GM18505 (cell line): Measurements from ENCODE around the gene ABHD10.
A peak's percentile ranks its signal among the peaks of the same experiment; 100 is the strongest.

Experiments used
- ATAC-seq: cut with Tn5 transposase; IDR thresholded peaks from one replicate; pipeline ENCODE4 v1.9.1; 2021; ENCODE audit not compliant: unreplicated experiment
- POLR2A ChIP-seq: IDR thresholded peaks from 4 replicates; pipeline ENCODE4 v1.6.1; 2011; ENCODE audit warnings: borderline replicate concordance; ENCODE audit not compliant: insufficient read depth, insufficient read length; ENCODE audit errors: extremely low read depth

ABHD10 gene

DNA sequence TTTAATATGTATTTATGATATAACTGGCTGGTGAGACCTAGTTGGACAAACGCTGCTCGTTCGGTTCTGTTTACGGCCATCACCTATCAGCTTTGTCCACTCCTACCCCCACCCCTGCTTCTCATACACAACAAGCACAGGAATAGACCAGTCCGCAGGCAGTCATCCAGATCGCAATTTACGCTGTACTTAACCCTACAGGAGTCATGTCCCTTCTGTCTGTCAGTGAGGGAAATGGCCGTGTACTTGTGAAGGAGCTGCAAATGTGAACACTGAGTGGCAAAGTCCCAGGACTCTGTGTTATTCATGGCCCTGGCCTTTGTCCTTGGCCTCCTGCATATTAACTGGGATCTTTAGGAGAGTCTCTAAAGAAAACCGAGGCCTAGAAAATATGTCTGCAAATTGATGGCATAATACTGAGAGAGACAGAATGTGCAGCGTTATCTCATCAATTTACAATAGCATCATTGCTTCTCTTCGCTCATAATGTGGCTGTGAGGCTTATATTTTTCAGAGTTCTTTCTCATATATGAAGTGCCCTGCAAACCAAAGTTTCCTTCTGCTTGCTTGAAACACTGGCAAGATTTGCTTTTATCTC is 7.2 kb upstream of the ABHD10 start:
- no peak for TF ChIP-seq POLR2A
- ATAC-seq: no peak

DNA sequence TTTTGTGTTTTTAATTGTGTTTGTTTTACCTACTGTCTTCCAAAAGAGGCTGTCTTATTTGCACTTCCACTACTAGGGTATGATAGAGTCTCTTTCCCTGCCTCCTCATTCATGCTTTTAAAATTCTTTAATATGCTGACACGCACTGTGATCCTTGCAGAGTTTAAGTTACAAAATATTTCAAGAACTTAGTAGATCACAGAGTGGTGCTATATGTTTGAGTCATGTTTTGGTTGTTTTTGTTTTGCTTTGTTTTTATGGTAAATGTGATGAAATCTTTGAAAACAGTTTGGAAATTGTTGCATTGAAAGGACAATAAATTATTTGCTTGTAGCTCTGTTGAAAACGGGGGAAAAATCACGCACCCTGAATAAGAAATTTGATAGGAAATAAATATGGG is 5.9 kb upstream of the ABHD10 start:
- no peak for TF ChIP-seq POLR2A
- ATAC-seq: no peak

DNA sequence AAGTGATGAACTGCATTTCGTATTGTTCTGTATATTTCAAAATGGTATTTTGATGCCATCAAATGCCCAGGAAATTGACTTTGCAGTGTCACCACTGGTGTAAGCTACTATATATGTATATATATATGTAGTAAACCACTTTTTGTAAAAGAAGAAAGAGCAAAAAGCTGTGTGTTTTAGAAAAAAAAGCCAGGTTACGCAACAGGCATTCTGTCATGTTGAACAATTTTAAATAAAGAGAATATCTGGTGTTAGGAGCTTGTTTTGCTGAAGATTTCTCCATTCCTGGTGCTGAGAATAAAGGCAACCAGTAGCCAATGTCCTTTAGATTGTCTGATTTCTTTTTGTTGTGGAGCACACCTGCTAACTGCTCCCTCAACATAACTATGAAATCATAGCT is 3.7 kb upstream of the ABHD10 start:
- no peak for ATAC-seq
- no peak for TF ChIP-seq POLR2A

DNA sequence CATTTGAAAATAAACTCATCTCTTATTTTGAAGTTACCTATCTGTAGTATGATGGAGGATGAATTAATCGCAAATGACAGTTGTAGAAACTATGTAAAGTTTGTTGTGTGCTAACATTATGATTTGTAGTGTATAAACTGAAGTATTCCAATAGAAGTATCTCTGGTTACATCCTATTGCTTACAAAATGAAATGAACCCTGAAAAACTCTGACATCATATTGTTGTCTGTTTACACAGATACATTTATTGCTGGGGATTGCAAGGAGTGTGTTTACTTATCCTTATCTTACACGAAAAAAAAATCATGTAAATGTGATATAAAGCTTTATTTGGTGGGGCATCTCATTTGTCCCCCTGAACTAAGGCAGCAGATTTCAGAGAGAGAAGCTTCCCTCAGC is 2.6 kb upstream of the ABHD10 start:
- ATAC-seq: no peak
- TF ChIP-seq POLR2A: no peak

DNA sequence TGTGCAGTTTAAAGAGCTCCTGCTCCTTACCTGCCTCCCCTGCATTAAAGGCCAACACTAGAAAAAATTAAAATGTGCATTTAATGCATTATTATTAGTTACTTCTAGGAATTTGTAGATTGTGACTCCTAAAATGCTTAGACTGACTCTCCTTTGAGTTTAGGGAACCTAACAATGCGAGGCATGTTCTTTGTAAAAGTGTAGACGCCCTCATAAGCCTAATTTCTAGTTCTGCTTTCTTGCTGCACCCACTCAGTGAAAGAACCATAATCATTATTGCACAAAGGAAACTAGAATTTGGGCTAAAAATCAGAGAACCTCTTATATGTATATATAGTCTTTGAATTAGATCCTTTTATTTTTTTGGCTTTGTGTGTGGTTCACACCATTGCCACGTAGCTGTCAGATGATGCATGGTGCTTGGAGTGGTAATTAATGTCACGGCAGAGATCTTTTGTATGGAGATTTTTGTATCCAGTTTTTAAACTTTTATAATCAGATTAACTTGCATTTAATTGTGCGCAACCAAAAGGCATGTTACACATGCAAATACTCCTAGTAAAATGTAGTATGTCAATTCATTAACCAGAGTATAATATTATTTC is 710 bp downstream of the ABHD10 start:
- ATAC-seq: peak; percentile 44
- no peak for TF ChIP-seq POLR2A

DNA sequence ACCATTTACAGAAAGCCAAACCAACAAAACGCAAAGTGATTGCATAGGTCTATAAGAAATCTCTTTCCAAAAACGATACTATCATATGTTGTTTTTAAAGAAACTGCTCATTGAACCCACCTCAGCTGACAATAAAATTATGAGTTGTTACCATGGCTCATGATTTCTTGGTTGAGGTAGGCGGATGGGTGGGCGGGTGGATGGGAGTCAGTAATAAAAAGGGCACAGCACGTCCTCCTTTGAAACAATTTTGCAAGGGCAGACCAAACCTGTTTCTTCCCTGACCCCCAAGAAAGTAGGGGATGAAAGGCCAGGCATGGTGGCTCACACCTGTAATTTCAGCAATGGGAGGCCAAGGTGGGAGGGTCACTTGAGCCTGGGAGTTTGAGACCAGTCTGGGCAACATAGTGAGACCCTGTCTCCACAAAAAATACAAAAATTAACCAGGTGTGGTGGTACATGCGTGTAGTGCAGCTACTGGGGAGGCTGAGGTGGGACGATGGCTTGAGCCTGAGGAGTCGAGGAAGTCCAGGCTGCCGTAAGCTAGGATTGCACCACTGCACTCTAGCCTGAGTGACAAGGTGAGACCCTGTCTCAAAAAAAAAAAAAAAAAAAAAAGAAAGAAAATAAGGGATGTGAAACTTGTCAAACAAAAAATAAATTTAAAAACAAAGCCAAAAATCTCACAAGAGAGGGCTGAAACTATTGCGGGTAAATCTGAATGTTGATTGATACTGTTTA is 2.1 kb downstream of the ABHD10 start:
- no peak for ATAC-seq
- TF ChIP-seq POLR2A: no peak

DNA sequence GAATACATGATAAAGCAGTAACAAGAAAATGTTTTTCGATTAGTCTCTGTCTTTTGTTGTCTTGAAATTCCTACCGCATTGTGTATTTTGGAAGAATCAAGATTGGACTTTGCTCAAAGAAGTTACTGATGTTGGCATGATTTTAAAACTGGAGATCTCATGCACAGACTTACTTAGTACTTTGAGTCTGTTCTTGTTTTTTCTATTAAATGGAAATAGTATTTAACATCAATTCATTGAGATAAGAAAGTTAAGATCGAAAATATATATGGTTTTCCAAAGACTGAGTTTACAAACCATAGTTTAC is 2.6 kb downstream of the ABHD10 start:
- ATAC-seq: no peak

DNA sequence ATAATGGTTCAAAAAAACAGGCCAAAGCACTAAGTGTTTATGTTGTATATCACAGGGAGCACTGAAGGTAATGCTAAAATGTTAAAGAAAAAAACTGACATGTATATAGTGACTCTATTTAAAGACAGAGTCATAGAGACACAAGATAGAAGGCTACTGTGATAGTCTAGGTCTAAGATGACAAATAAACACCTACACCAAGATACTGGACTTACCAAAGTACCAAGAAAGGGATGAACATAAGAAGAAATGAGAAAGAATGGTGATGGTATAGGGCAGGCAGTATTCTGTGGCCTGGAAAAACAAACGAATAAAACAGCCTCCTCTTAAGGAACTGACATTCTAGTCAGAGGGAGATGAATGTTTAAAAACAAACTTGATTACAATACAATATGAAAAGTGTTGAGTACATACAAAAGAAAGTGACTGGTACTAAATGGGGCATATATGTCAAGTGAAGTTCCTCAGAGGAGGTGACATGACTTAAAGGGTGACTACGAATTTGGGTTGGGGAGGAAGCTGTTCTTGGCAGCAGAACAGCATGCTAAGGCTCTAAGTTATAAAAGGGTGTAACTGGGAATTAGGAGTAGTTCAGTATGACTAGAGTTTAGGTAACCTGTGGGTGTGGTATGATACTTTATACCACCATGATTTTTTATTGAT is 5.9 kb downstream of the ABHD10 start:
- no peak for ATAC-seq
- no peak for TF ChIP-seq POLR2A

More for the DNA sequence above, 2.6 kb downstream of the ABHD10 start:
- TF ChIP-seq POLR2A: no peak

DNA sequence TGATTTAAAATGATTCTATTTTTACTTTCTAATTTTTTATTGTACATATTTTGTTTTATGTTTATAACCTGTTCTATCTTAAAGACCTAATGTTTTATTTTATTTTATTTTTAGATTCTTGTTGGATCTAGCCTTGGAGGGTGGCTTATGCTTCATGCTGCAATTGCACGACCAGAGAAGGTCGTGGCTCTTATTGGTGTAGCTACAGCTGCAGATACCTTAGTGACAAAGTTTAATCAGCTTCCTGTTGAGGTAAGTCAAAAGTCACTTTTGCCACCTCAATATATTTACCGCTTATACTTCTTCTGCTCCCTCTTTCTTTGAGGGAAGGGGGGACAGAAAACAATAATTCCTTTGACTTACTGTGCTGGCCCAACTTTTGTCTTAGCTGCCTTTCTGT is 8.0 kb downstream of the ABHD10 start:
- no peak for TF ChIP-seq POLR2A
- no peak for ATAC-seq

DNA sequence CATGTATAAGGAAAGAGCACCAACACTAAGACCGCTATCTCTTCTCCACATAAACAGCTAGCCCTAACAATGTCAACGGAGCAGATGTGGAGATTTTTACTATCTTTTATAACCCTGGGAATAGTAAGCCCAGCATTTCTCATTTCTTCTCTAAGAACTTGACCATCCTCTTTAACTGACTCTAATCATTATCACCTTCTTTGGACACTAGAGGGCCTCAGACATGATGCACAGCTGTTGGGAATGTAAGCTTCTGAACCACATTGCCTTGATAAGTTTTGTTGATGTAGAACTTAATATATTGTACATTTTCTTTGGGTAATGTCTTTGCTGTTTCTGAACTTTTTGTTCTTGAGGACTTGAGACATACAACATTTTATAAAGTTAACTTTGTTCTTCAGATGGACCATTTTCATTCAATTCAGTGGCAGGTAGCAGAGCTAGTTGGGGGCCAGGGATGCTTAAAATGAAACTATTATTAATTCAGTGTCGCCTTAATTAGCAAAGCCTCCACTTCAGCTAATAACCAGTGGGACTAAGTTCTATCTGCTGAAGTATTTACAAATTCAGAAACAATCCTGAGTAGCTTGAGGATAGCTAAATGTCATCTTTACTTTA is 10.3 kb downstream of the ABHD10 start:
- no peak for TF ChIP-seq POLR2A
- peak; percentile 90 for ATAC-seq

DNA sequence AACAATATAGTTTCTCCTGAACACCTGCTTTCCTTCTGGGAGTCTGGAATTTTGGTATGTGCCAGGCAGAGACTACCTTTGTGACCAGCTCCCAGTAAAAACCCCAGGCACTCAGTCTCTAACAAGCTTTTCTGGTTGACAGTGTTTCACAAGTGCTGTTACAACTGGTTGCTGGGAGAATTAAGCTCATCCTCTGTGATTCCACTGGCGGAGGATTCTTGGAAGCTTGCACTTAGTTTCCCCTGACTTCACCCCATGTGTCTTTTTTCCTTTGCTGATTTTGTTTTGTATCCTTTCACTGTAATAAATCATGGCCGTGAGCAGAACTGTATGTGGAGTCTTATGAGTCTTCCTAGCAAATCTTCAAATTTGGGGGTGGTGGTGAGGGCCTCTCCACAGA is 14.2 kb downstream of the ABHD10 start:
- no peak for TF ChIP-seq POLR2A
- no peak for ATAC-seq

DNA sequence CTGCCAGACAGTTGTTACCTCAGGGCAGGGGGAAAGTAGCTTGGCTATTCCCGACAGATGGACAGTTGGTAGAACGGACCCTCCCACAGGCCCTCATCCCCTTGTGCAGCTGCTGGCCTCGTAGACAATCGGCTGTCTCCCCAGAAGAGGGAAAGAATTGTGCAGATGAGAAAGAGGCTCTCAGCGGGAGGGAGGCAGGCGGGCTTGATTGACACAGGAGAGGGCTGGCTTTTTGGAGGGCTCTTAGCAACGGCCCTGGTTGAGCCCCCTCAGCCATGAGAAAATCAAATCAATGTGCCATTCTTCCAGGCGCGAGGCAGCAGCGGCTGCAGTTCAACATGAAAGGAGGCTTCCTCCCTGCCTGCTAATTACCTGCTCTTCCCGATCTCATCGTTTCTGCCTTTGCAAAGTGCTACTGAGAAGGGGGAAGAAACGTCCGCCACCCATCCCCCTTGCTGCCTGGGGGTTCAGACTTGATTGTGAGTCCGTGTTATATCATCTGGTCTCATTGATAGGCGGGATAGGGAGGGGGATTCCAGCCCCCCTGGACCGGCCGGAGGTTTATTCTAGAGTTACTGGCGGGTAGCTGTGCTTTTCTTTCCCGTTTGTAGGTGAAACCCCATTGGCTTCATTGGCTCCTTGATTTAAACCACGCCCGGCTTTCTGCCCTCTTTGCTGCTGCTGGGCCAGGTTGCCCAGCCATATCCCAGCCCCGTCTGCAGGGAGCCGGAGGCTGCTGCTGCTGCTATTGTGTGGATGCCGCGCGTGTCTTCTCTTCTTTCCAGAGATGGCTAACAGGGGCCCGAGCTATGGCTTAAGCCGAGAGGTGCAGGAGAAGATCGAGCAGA is 20.0 kb downstream of the ABHD10 start, which contains the start of gene TAGLN3:
TSS of gene TAGLN3 (plus strand) at position 287 of the 848 bp plus-strand sequence. CDS start at position 788, 501 bp downstream.
- no peak for ATAC-seq
- no peak for TF ChIP-seq POLR2A
